H1 (cell line): ENCODE data around the gene GCNT1. TPM values are rescaled to one million over a fixed set of nuclear protein-coding genes. Genes with fewer than 3 reads are reported as not detected.
"Not testable (repeated sequence)": the region's sequence is repeated elsewhere in the genome, so short reads cannot be mapped to it uniquely, and the experiment has no call there.

ENCODE experiments used
- CTCF ChIA-PET: fragments of 300-600 bp; sonication (Branson Sonifier 250); formaldehyde crosslinking; loops from one replicate; lab custom pipeline; 2021; ENCODE audit not compliant: partially characterized antibody; lab: Charles Lee
- POLR2A ChIA-PET: fragments of 300-600 bp; sonication (Branson Sonifier 250); formaldehyde crosslinking; loops from one replicate; lab custom pipeline; 2021; ENCODE audit warnings: inconsistent platforms; ENCODE audit not compliant: partially characterized antibody; lab: Charles Lee
- DNase-seq, 2 experiments: peaks; one replicate each; pipeline versions ENCODE4 v3.0.0 to v3.0.0-alpha.2; 2010 to 2022; ENCODE audit warnings: low spot score in 2 of 2, low read depth in 1 of 2, mixed read lengths in 1 of 2
- FAIRE-seq: peaks from 2 replicates; lab custom pipeline; 2011; peaks lifted over from hg19 to GRCh38; lab: Jason Lieb, UNC
- H2AFZ ChIP-seq: 2 replicates; pipeline ENCODE4 v1.8.1; 2012; ENCODE audit warnings: low read length, inconsistent platforms
- H2AK5ac ChIP-seq: 2 replicates; pipeline ENCODE4 v1.6.1; 2013; ENCODE audit warnings: low read depth, low read length
- H2BK120ac ChIP-seq: replicated peaks from 2 replicates; pipeline ENCODE3; 2013; ENCODE audit warnings: low read depth, low read length, inconsistent platforms
- H2BK12ac ChIP-seq: 2 replicates; pipeline ENCODE4 v1.6.1; 2013; ENCODE audit warnings: low read depth, low read length
- H2BK15ac ChIP-seq: 2 replicates; pipeline ENCODE4 v1.6.1; 2013; ENCODE audit warnings: low read length
- H2BK20ac ChIP-seq: 2 replicates; pipeline ENCODE4 v1.6.1; 2013; ENCODE audit warnings: low read length
- H2BK5ac ChIP-seq: 2 replicates; pipeline ENCODE4 v1.6.1; 2013; ENCODE audit warnings: low read depth, low read length
- H3K14ac ChIP-seq: 2 replicates; pipeline ENCODE4 v1.6.1; 2013; ENCODE audit warnings: inconsistent platforms; ENCODE audit not compliant: insufficient read length
- H3K18ac ChIP-seq: 2 replicates; pipeline ENCODE4 v1.6.1; 2013; ENCODE audit warnings: low read length; ENCODE audit errors: extremely low read depth
- H3K23ac ChIP-seq: 2 replicates; pipeline ENCODE4 v1.6.1; 2013; ENCODE audit warnings: inconsistent platforms; ENCODE audit not compliant: insufficient read length
- H3K23me2 ChIP-seq: 2 replicates; pipeline ENCODE4 v1.6.1; 2013; ENCODE audit warnings: low read depth, low read length
- H3K27ac ChIP-seq: 2 replicates; pipeline ENCODE4 v1.6.1; 2011; ENCODE audit warnings: low read depth, low read length, inconsistent platforms
- H3K27me3 ChIP-seq, 4 experiments: replicated peaks in 1 of 4; 1 replicate in 1 of 4; 2 replicates in 3 of 4; pipeline versions ENCODE4 v1.6.1 to v1.8.1; 2011 to 2013; ENCODE audit warnings: low read length in 3 of 4, mild to moderate bottlenecking in 3 of 4, inconsistent platforms in 2 of 4, mixed read lengths in 2 of 4, moderate library complexity in 1 of 4; ENCODE audit not compliant: control insufficient read depth in 3 of 4, insufficient read depth in 3 of 4; ENCODE audit errors: extremely low read depth in 1 of 4
- H3K36me3 ChIP-seq, 4 experiments: 2 replicates each; pipeline versions ENCODE4 v1.6.1 to v1.8.1; 2011 to 2013; ENCODE audit warnings: mild to moderate bottlenecking in 4 of 4, low read length in 3 of 4, moderate library complexity in 2 of 4, control low read depth in 1 of 4, inconsistent platforms in 1 of 4; ENCODE audit not compliant: insufficient read depth in 4 of 4, control insufficient read depth in 2 of 4
- H3K4ac ChIP-seq: replicated peaks from 2 replicates; pipeline ENCODE3; 2013; ENCODE audit warnings: low read length, low read depth, mixed read lengths, inconsistent platforms; ENCODE audit not compliant: insufficient read length
- H3K4me1 ChIP-seq, 4 experiments: replicated peaks in 1 of 4; 1 replicate in 1 of 4; 2 replicates in 3 of 4; pipeline versions ENCODE4 v1.6.1 to v1.8.1; 2011 to 2013; ENCODE audit warnings: low read length in 3 of 4, inconsistent platforms in 2 of 4, mixed read lengths in 1 of 4; ENCODE audit not compliant: insufficient read depth in 4 of 4, control insufficient read depth in 3 of 4
- H3K4me2 ChIP-seq, 2 experiments: 2 replicates each; pipeline versions ENCODE4 v1.6.1 to v1.8.1; 2011 to 2013; ENCODE audit warnings: low read depth in 2 of 2, low read length in 2 of 2, control low read depth in 1 of 2, inconsistent platforms in 1 of 2, mild to moderate bottlenecking in 1 of 2; ENCODE audit not compliant: insufficient read depth in 1 of 2
- H3K4me3 ChIP-seq, 4 experiments: fragments of 200-600, 300-600 bp in 1 of 4; sonication (generic), shearing (Covaris generic), sonication (Bioruptor Twin) in 1 of 4; 2 replicates each; pipeline versions ENCODE4 v1.5.1 to v1.8.1; 2011 to 2016; ENCODE audit warnings: low read length in 4 of 4, low read depth in 3 of 4, control low read depth in 2 of 4, inconsistent platforms in 2 of 4, mild to moderate bottlenecking in 2 of 4, mixed read lengths in 1 of 4, moderate library complexity in 1 of 4; ENCODE audit not compliant: insufficient read depth in 2 of 4; ENCODE audit errors: extremely low read depth in 1 of 4
- H3K56ac ChIP-seq: replicated peaks from 2 replicates; pipeline ENCODE3; 2013; ENCODE audit warnings: low read depth, mild to moderate bottlenecking, mixed read lengths, low read length, inconsistent platforms; ENCODE audit not compliant: insufficient read length
- H3K79me1 ChIP-seq: 2 replicates; pipeline ENCODE4 v1.6.1; 2013; ENCODE audit warnings: low read depth, low read length, control low read depth
- H3K79me2 ChIP-seq, 2 experiments: 2 replicates each; pipeline versions ENCODE4 v1.6.1 to v1.8.1; 2012 to 2013; ENCODE audit warnings: low read length in 2 of 2, mild to moderate bottlenecking in 2 of 2, inconsistent platforms in 1 of 2; ENCODE audit not compliant: insufficient read depth in 2 of 2, control insufficient read depth in 1 of 2
- H3K9ac ChIP-seq, 4 experiments: replicated peaks in 1 of 4; 1 replicate in 1 of 4; 2 replicates in 3 of 4; pipeline versions ENCODE4 v1.6.1 to v1.8.1; 2011 to 2013; ENCODE audit warnings: low read depth in 3 of 4, low read length in 3 of 4, control low read depth in 2 of 4, mild to moderate bottlenecking in 2 of 4, moderate library complexity in 2 of 4, inconsistent platforms in 1 of 4; ENCODE audit errors: extremely low read depth in 1 of 4
- H3K9me3 ChIP-seq, 2 experiments: 2 replicates each; pipeline versions ENCODE4 v1.6.1 to v1.8.1; 2012 to 2013; ENCODE audit warnings: mild to moderate bottlenecking in 2 of 2, moderate library complexity in 2 of 2, control low read depth in 1 of 2, inconsistent platforms in 1 of 2, low read depth in 1 of 2, low read length in 1 of 2, mixed read lengths in 1 of 2; ENCODE audit not compliant: insufficient read depth in 2 of 2
- H4K20me1 ChIP-seq, 2 experiments: replicated peaks in 1 of 2; 2 replicates each; pipeline versions ENCODE3 to v1.8.1; 2011 to 2013; ENCODE audit warnings: inconsistent platforms in 2 of 2, low read length in 2 of 2, mild to moderate bottlenecking in 1 of 2; ENCODE audit not compliant: insufficient read depth in 2 of 2, control insufficient read depth in 1 of 2
- H4K5ac ChIP-seq: 2 replicates; pipeline ENCODE4 v1.6.1; 2013; ENCODE audit warnings: low read length, low read depth, mixed read lengths, inconsistent platforms; ENCODE audit not compliant: insufficient read length
- H4K8ac ChIP-seq: 2 replicates; pipeline ENCODE4 v1.8.0; 2013; ENCODE audit warnings: mild to moderate bottlenecking, moderate library complexity, low read length, inconsistent platforms; ENCODE audit not compliant: insufficient read depth; ENCODE audit errors: extremely low read depth
- H4K91ac ChIP-seq: replicated peaks from 2 replicates; pipeline ENCODE3; 2013; ENCODE audit warnings: low read length, mixed read lengths, inconsistent platforms; ENCODE audit not compliant: insufficient read length
- WGBS, 2 experiments: shearing (Covaris generic) in 1 of 2; methylation state at CpG; one replicate each; pipeline versions ENCODE4 v1.1.6 to v1.1.7; 2013 to 2015; ENCODE audit warnings: low lambda C conversion rate in 2 of 2, mixed read lengths in 2 of 2, inconsistent platforms in 1 of 2, low coverage in 1 of 2, missing lambda C conversion rate in 1 of 2; ENCODE audit not compliant: insufficient replicate concordance in 2 of 2, insufficient coverage in 1 of 2, insufficient read length in 1 of 2; ENCODE audit errors: extremely low coverage in 1 of 2, missing lambda C conversion rate in 1 of 2; 5-methylcytosine and 5-hydroxymethylcytosine counted together
- polyA plus RNA-seq, 7 experiments: library from polyadenylated mRNA; depleted of rRNA in 3 of 7; stranded (reverse) in 5 of 7; unstranded in 2 of 7; fragments of >200 nt in 5 of 7; fragments of 200-250 nt in 2 of 7; gene quantifications; 1 replicate in 5 of 7; 2 replicates in 1 of 7; 4 replicates in 1 of 7; pipeline versions ENCODE4 v1.2.1 to v1.2.3, GENCODE V29; 2011 to 2013; ENCODE audit warnings: missing spikeins in 2 of 7, mixed read lengths in 2 of 7
- total RNA-seq: library from RNA; stranded (reverse); fragmentation: NEBNext Ultra II Directional; extraction: Animal tissue kit (Norgen Biotek cat#: 25700); gene quantifications from 2 replicates; pipeline ENCODE4 v1.2.1, GENCODE V29; 2021

GCNT1 gene
- total and polyA plus RNA-seq, 2 of the 8 experiments (the other 6 are each of a cell fraction or from before 2014, with no cell fraction given), result 13.0 to 16.5 TPM

GRCh38 chr9:76479337-76479736, 20.4 kb downstream of the GCNT1 start:
- FAIRE-seq, H3K27ac ChIP-seq, H3K23me2 ChIP-seq, H3K9ac ChIP-seq, H3K4me1 ChIP-seq, H3K27me3 ChIP-seq, H2BK15ac ChIP-seq, H3K4me3 ChIP-seq, DNase-seq, H4K5ac ChIP-seq, H3K79me2 ChIP-seq, H3K23ac ChIP-seq, H4K8ac ChIP-seq, H2AK5ac ChIP-seq, H2BK5ac ChIP-seq, H3K4me2 ChIP-seq, H2BK20ac ChIP-seq, H3K18ac ChIP-seq, H3K14ac ChIP-seq, POLR2A ChIA-PET, H2BK120ac ChIP-seq, H3K79me1 ChIP-seq, H3K4ac ChIP-seq, H4K91ac ChIP-seq, H3K56ac ChIP-seq, H2BK12ac ChIP-seq, H3K36me3 ChIP-seq, H2AFZ ChIP-seq, H4K20me1 ChIP-seq: not testable (repeated sequence)
- H3K9me3 ChIP-seq, result peaks cover 0 to 10% of the 10 kb centered on the region in 2 experiments; a peak in 1 of 4 replicates
- CTCF ChIA-PET, result interaction anchor here (0.7 kb wide), 1 partner anchor 19 kb away, joined by 4 read pairs; no protein-coding TSS in a partner anchor
- 95% methylated on average over 2 of the region's 2 CpGs; no CpG with 5 or more reads in 1 of the 2 experiments for WGBS, 2 experiments
